Body of pancreas (tissue), 4 donors: ENCODE measurements around the gene SIPA1L2. TPM values are rescaled to one million over a fixed set of nuclear protein-coding genes. Genes with fewer than 3 reads are reported as not detected.

Experiments
- ATAC-seq: fragments of 150-250 bp; one replicate; pipeline ENCODE4 v1.9.1; 2016
- DNase-seq, 4 donors: peaks; one replicate each; pipeline ENCODE4 v3.0.0-alpha.2; 2019
- H3K27ac ChIP-seq, 4 donors: fragments of 200-600 bp; sonication (generic); 1 replicate in 3 of 4; 2 replicates in 1 of 4; pipeline versions ENCODE4 v1.5.1 to v1.6.1; 2016 to 2019; ENCODE audit warnings: mild to moderate bottlenecking in 1 of 4, mixed read lengths in 1 of 4, moderate library complexity in 1 of 4
- H3K27me3 ChIP-seq, 2 donors: fragments of 200-600 bp; sonication (generic); one replicate each; pipeline ENCODE4 v1.6.0; 2016; ENCODE audit warnings: mild to moderate bottlenecking in 1 of 2
- H3K36me3 ChIP-seq, 2 donors: fragments of 200-600 bp; sonication (generic); replicated peaks in 1 of 2; 2 replicates each; pipeline ENCODE4 v1.5.1; 2016; ENCODE audit warnings: low read depth in 2 of 2; ENCODE audit not compliant: insufficient read depth in 1 of 2
- H3K4me1 ChIP-seq: fragments of 200-600 bp; sonication (generic); one replicate; pipeline ENCODE4 v1.6.0; 2016
- H3K4me3 ChIP-seq, 2 donors: fragments of 200-600 bp; sonication (generic); 1 replicate in 1 of 2; 2 replicates in 1 of 2; pipeline ENCODE4 v1.5.1; 2016 to 2019
- H3K9me3 ChIP-seq, 3 donors: fragments of 200-600 bp; sonication (generic); 1 replicate in 2 of 3; 2 replicates in 1 of 3; pipeline ENCODE4 v1.5.1; 2016
- CTCF ChIP-seq, 7 experiments: fragments of 450-650 bp in 4 of 7; fragments of 200-600 bp in 3 of 7; sonication (generic) in 3 of 7; IDR thresholded peaks; one replicate each; pipeline ENCODE4 v1.5.1; 2016 to 2019; ENCODE audit warnings: antibody characterized with exemption in 7 of 7
- POLR2A ChIP-seq, 3 donors: fragments of 450-650 bp; IDR thresholded peaks; one replicate each; pipeline ENCODE4 v1.6.1; 2016; ENCODE audit warnings: antibody characterized with exemption in 3 of 3, mild to moderate bottlenecking in 2 of 3
- WGBS, 2 donors: methylation state at CpG; one replicate each; pipeline ENCODE4 v1.1.5; 2017; 5-methylcytosine and 5-hydroxymethylcytosine counted together
- intact Hi-C: fragments of 100-400 bp; cut with DNase I; formaldehyde crosslinking; loops from one replicate; pipeline ENCODE4 v1.15.1; 2023
- total RNA-seq, 2 donors: library from RNA; depleted of rRNA; stranded (reverse); fragments of >200 nt; gene quantifications; one replicate each; pipeline ENCODE4 v1.1.0, GENCODE V29; 2016

The SIPA1L2 gene
- total RNA-seq, 2 donors from 2014 or later = 5.6 to 8.6 TPM

GRCh38 chr1:232585486-232585885, 44.4 kb downstream of the SIPA1L2 start:
- intact Hi-C loops = no loop called here

GRCh38 chr1:232581932-232582331, 48.0 kb downstream of the SIPA1L2 start:
- H3K4me1 ChIP-seq = no peaks in the 10 kb centered on the region
- H3K27me3 ChIP-seq = no peaks in the 10 kb centered on the region
- TF ChIP-seq CTCF (IDR thresholded peaks at IDR 0.05) (no peak), POLR2A (IDR thresholded peaks at IDR 0.05) (no peak)
- ATAC-seq (no peak), DNase-seq (no peak)
- no peaks in the 10 kb centered on the region for H3K9me3 ChIP-seq
- H3K4me3 ChIP-seq = no peak overlapping the region
- no peak overlapping the region for H3K27ac ChIP-seq
- WGBS, 2 donors = 96 to 100% methylated on average over 1 of the region's 1 CpG
- intact Hi-C loops = no loop called here
- H3K36me3 ChIP-seq = no peaks in the 10 kb centered on the region

More at GRCh38 chr1:232585486-232585885, 44.4 kb downstream of the SIPA1L2 start:
- H3K4me1 ChIP-seq = no peaks in the 10 kb centered on the region
- no peaks in the 10 kb centered on the region for H3K9me3 ChIP-seq
- H3K27ac ChIP-seq = no peak overlapping the region
- ATAC-seq (no peak), DNase-seq (no peak)
- no peak overlapping the region for H3K4me3 ChIP-seq
- H3K27me3 ChIP-seq = no peaks in the 10 kb centered on the region
- H3K36me3 ChIP-seq = no peaks in the 10 kb centered on the region
- TF ChIP-seq CTCF (IDR thresholded peaks at IDR 0.05) = no peak
- no peak for TF ChIP-seq POLR2A (IDR thresholded peaks at IDR 0.05)

Other genes starting within 250 kb of the SIPA1L2 start
- gene MAP10, start 175.3 kb upstream of the SIPA1L2 start, total RNA-seq = 1 to 10 TPM; 2.3 to 4.2 TPM